Keratinocyte (primary cell): ENCODE measurements around the gene FAM50A. TPM values are rescaled to one million over a fixed set of nuclear protein-coding genes. Genes with fewer than 3 reads are reported as not detected.
"Not testable (repeated sequence)": the region's sequence is repeated elsewhere in the genome, so short reads cannot be mapped to it uniquely, and the experiment has no call there.

Experiments
- DNase-seq: peaks from one replicate; pipeline ENCODE4 v3.0.0-alpha.2; 2011; ENCODE audit warnings: low read depth, missing footprints, low spot score
- FAIRE-seq: peaks from 2 replicates; lab custom pipeline; 2011; peaks lifted over from hg19 to GRCh38; lab: Jason Lieb, UNC
- H2AFZ ChIP-seq: 2 replicates; pipeline ENCODE4 v1.6.0; 2012; ENCODE audit warnings: low read length, control low read depth, inconsistent platforms; ENCODE audit not compliant: control insufficient read depth
- H3K27ac ChIP-seq: 2 replicates; pipeline ENCODE4 v1.5.1; 2011; ENCODE audit warnings: low read length; ENCODE audit not compliant: control insufficient read depth, insufficient read depth
- H3K27me3 ChIP-seq: 3 replicates; pipeline ENCODE4 v1.6.0; 2011; ENCODE audit warnings: low read length; ENCODE audit not compliant: control insufficient read depth, insufficient read depth; ENCODE audit errors: extremely low read depth
- H3K36me3 ChIP-seq, 2 experiments: 2 replicates in 1 of 2; 3 replicates in 1 of 2; pipeline ENCODE4 v1.5.1; 2011; ENCODE audit warnings: low read length in 2 of 2, mild to moderate bottlenecking in 1 of 2; ENCODE audit not compliant: control insufficient read depth in 2 of 2, insufficient read depth in 2 of 2; ENCODE audit errors: extremely low read depth in 1 of 2
- H3K4me1 ChIP-seq: 3 replicates; pipeline ENCODE4 v1.5.1; 2011; ENCODE audit warnings: low read length; ENCODE audit not compliant: control insufficient read depth, insufficient read depth; ENCODE audit errors: extremely low read depth
- H3K4me2 ChIP-seq: 3 replicates; pipeline ENCODE4 v1.6.0; 2011; ENCODE audit warnings: low read depth, low read length; ENCODE audit not compliant: control insufficient read depth, insufficient read depth; ENCODE audit errors: extremely low read depth
- H3K4me3 ChIP-seq, 3 experiments: fragments of 200-600 bp in 1 of 3; sonication (generic) in 1 of 3; 2 replicates in 2 of 3; 3 replicates in 1 of 3; pipeline ENCODE4 v1.5.1; 2011 to 2016; ENCODE audit warnings: low read length in 3 of 3, mild to moderate bottlenecking in 3 of 3, control low read depth in 2 of 3, inconsistent platforms in 1 of 3, low read depth in 1 of 3, mixed read lengths in 1 of 3, mixed run types in 1 of 3, moderate library complexity in 1 of 3; ENCODE audit not compliant: control insufficient read depth in 2 of 3, insufficient read depth in 2 of 3; ENCODE audit errors: extremely low read depth in 1 of 3
- H3K79me2 ChIP-seq: 2 replicates; pipeline ENCODE4 v1.6.0; 2012; ENCODE audit warnings: low read length; ENCODE audit not compliant: control insufficient read depth, insufficient read depth
- H3K9ac ChIP-seq: 3 replicates; pipeline ENCODE4 v1.6.0; 2011; ENCODE audit warnings: low read length; ENCODE audit not compliant: control insufficient read depth, insufficient read depth; ENCODE audit errors: extremely low read depth
- H3K9me1 ChIP-seq: 3 replicates; pipeline ENCODE4 v1.6.0; 2011; ENCODE audit warnings: low read length; ENCODE audit not compliant: control insufficient read depth, insufficient read depth; ENCODE audit errors: extremely low read depth
- H3K9me3 ChIP-seq: 2 replicates; pipeline ENCODE4 v1.5.1; 2012; ENCODE audit warnings: low read depth, low read length; ENCODE audit not compliant: control insufficient read depth
- H4K20me1 ChIP-seq: 3 replicates; pipeline ENCODE4 v1.6.0; 2011; ENCODE audit warnings: low read length; ENCODE audit not compliant: control insufficient read depth, insufficient read depth; ENCODE audit errors: extremely low read depth
- EZH2 ChIP-seq: IDR thresholded peaks from one replicate; pipeline ENCODE4 v1.6.1; 2012; ENCODE audit warnings: inconsistent platforms, mild to moderate bottlenecking, low read length, moderate library complexity
- dilution Hi-C: fragments of 300-500 bp; cut with MboI; formaldehyde crosslinking; loops from one replicate; pipeline ENCODE4 v1.7.0; 2020; ENCODE audit warnings: low sequenced_read_pairs; ENCODE audit not compliant: extremely low pct_ligation_motif_present
- polyA plus RNA-seq, 5 experiments: library from polyadenylated mRNA; depleted of rRNA in 3 of 5; stranded (reverse) in 3 of 5; stranded (forward) in 1 of 5; unstranded in 1 of 5; fragments of >200 nt; gene quantifications; 1 replicate in 1 of 5; 2 replicates in 3 of 5; 3 replicates in 1 of 5; pipeline versions ENCODE4 v1.2.1 to v1.2.3, GENCODE V29; 2011 to 2012; ENCODE audit warnings: missing spikeins in 2 of 5, low read depth in 1 of 5, low replicate concordance in 1 of 5
- TF ChIP-seq, protein P1 (sequence below), 3 experiments: IDR thresholded peaks in 1 of 3; conservative IDR thresholded peaks in 1 of 3; optimal IDR thresholded peaks in 1 of 3; 2 replicates in 2 of 3; 3 replicates in 1 of 3; pipeline versions ENCODE3 to v1.5.1; 2011; ENCODE audit warnings: low read length in 3 of 3, mild to moderate bottlenecking in 3 of 3, moderate library complexity in 2 of 3, control low read depth in 1 of 3, inconsistent platforms in 1 of 3; ENCODE audit not compliant: insufficient read depth in 2 of 3; ENCODE audit errors: extremely low read depth in 1 of 3

Gene FAM50A
- polyA plus RNA-seq, 1 donor (not counting 4 experiments of a cell fraction or from before 2014, with no cell fraction given) = 35.7 TPM

DNA sequence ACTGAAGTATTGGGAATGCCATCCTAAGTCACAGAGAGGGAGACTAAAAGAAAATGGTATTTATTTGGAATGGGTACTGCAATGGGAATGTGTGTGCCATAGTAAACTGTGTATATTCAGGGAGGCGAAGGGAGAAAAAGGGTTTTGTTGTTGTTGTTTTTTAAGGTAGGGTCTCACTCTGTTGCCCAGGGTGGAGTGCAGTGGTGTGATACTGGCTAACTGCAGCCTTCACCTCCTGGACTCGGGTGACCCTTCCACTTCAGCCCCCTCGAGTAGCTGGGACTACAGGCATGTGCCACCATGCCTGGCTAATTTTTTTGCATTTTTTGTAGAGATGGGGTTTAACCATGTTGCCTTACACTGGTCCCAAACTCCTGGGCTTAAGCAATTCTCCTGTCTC, 50.8 kb downstream of the FAM50A start:
- Histone ChIP-seq H3K27me3 (no peaks in the 10 kb centered on the region), H3K36me3 (no peaks in the 10 kb centered on the region), H3K79me2 (no peaks in the 10 kb centered on the region), H3K9me3 (no peaks in the 10 kb centered on the region), H3K4me3 (no peak overlapping the region), H3K9ac (no peak overlapping the region), H2AFZ (no peak overlapping the region), H3K4me2 (no peak overlapping the region), H4K20me1 (no peaks in the 10 kb centered on the region), H3K4me1 (peaks cover 2% of the 10 kb centered on the region), H3K9me1 (no peaks in the 10 kb centered on the region), H3K27ac (no peak overlapping the region)
- TF ChIP-seq EZH2 = no peak
- TF ChIP-seq, protein P1, sequence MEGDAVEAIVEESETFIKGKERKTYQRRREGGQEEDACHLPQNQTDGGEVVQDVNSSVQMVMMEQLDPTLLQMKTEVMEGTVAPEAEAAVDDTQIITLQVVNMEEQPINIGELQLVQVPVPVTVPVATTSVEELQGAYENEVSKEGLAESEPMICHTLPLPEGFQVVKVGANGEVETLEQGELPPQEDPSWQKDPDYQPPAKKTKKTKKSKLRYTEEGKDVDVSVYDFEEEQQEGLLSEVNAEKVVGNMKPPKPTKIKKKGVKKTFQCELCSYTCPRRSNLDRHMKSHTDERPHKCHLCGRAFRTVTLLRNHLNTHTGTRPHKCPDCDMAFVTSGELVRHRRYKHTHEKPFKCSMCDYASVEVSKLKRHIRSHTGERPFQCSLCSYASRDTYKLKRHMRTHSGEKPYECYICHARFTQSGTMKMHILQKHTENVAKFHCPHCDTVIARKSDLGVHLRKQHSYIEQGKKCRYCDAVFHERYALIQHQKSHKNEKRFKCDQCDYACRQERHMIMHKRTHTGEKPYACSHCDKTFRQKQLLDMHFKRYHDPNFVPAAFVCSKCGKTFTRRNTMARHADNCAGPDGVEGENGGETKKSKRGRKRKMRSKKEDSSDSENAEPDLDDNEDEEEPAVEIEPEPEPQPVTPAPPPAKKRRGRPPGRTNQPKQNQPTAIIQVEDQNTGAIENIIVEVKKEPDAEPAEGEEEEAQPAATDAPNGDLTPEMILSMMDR (optimal IDR thresholded peaks at IDR 0.05 in 1 of 3, IDR thresholded peaks at IDR 0.05 in 1 of 3, conservative IDR thresholded peaks at IDR 0.05 in 1 of 3; ENCODE audit: extremely low read depth in 1 of 3, insufficient read depth in 2 of 3, low read length in 3 of 3) = no peak
- DNase-seq (no peak), FAIRE-seq (no peak)
- dilution Hi-C loops = no loop called here

DNA sequence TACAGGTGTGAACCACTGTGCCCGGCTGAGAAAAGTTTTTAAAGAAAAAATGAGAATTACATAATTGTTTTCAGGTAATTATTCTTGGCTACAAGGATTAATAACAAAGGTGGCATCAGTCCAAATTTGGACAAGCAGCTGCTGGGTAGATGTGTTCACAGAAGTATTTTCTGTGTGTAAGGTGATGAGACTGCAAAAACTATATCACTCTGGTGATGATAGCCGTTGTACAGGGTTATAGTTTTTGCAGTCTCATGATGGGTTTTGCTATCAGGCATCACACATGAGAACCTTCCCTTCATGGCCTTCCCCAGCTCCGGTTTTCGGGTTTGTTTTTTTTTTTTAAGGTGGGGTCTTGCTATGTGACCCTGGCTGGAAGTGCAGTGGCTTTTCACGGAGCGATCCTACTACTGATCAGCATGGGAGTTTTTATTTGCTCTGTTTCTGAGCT, 51.6 kb downstream of the FAM50A start:
- Histone ChIP-seq H3K4me1 (peaks cover 2% of the 10 kb centered on the region), H2AFZ (no peak overlapping the region), H3K36me3 (no peaks in the 10 kb centered on the region), H4K20me1 (no peaks in the 10 kb centered on the region), H3K9me1 (no peaks in the 10 kb centered on the region), H3K79me2 (no peaks in the 10 kb centered on the region), H3K27ac (no peak overlapping the region), H3K4me2 (no peak overlapping the region), H3K9me3 (no peaks in the 10 kb centered on the region), H3K9ac (no peak overlapping the region), H3K4me3 (no peak overlapping the region), H3K27me3 (no peaks in the 10 kb centered on the region)
- dilution Hi-C loops = no loop called here
- TF ChIP-seq, protein P1 (optimal IDR thresholded peaks at IDR 0.05 in 1 of 3, IDR thresholded peaks at IDR 0.05 in 1 of 3, conservative IDR thresholded peaks at IDR 0.05 in 1 of 3; ENCODE audit: extremely low read depth in 1 of 3, insufficient read depth in 2 of 3, low read length in 3 of 3) = no peak
- TF ChIP-seq EZH2 = no peak
- DNase-seq (no peak), FAIRE-seq (no peak)

DNA sequence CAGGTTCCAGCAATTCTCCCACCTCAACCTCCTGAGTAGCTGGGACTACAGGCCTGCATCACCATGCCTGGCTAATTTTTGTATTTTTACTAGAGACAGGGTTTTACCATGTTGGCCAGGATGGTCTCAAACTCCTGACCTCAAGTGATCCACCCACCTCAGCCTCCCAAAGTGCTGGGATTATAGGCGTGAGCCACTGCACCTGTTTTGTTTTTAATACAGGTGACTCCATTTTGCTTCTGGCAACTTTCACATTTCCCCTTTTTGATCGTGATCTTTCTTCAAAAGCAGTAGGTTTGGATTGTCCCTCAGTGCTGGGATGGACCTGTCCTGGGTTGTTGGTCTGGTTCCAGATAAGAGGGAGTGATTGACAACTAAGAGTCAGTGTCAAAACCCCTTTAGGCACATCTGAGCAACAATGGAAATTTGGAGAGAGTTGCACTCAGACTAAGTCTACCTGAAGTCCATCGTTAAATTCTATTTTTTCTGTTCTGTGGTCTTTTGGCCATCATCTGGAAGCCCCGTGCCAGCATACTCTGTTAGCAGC, 52.7 kb downstream of the FAM50A start:
- FAIRE-seq, H4K20me1 ChIP-seq, H3K27me3 ChIP-seq, H3K9me1 ChIP-seq, H3K27ac ChIP-seq, DNase-seq, H3K79me2 ChIP-seq, H2AFZ ChIP-seq, H3K4me1 ChIP-seq, H3K4me2 ChIP-seq, H3K9me3 ChIP-seq, H3K4me3 ChIP-seq, dilution Hi-C loops, H3K36me3 ChIP-seq, H3K9ac ChIP-seq: not testable (repeated sequence)
